ENCODE measurements around the gene SMCO4.
"Not testable (repeated sequence)": the region's sequence is repeated elsewhere in the genome, so short reads cannot be mapped to it uniquely, and the experiment has no call there.

The SMCO4 gene, protein sequence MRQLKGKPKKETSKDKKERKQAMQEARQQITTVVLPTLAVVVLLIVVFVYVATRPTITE

DNA sequence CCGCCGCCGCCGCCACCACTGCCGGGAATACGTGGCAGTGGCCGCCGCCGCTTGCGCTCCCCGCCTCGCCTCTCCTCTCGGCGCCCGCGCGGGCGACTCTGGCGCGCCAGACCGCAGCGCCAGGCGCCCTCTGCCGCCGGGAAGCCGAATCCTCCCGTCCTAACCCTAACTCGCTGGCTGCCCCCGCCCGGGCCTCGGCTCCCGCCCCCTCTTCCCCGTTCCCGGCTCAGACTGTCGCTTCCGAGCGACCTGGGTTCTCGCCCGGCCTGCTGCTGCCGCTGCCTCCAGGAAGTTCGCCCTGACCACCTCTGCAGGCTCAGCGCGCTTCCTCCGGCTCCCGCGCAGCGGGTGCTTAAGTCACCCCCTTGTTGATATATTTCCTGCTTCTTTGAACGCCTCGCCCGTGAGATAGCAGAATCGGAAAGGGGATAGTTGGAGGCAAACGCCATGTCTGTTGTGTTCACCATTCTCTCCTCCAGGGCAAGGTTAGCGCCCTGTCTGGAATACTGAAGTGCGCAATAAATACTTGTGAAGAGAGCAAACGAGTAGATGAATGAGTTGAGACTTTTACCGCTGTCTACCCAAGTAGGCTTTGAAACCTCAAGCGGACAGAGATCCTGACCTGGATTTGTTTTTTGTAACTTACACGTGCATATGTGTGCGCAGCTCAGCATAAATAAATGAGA, at the start of gene SMCO4:
Gene SMCO4 (minus strand): TSS at position 100 of the 686 bp plus-strand sequence. CDS start 64,202 bp downstream, outside the sequence.
- DNase-seq (ENCODE audit: low spot score): peak; percentile 92

DNA sequence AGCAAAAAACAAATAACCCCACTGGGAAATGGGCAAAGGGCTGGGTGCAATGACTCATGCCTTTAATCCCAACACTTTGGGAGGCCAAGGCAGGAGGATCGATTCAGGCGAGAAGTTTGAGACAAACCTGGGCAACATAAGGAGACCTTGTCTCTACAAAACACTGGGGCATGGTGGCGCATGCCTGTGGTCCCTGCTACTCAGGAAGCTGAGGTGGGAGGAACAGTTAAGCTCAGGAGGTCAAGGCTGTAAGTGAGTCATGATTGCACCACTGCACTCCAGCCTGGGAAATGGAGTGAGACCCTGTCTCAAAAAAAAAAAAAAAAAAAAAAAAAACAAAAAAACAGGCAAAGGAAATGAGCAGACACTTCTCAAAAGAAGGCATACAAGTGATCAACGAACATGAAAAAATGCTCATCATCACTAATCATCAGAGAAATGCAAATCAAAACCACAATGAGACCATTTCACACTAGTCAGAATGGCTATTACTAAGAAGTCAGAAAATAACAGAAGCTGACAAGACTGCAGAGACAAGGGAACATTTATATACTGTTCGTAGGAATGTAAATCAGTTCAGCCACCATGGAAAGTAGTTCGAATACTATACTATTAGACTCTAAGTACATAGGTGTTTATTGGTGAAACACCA, 48.2 kb upstream of the SMCO4 start:
- DNase-seq (ENCODE audit: low spot score): no peak

DNA sequence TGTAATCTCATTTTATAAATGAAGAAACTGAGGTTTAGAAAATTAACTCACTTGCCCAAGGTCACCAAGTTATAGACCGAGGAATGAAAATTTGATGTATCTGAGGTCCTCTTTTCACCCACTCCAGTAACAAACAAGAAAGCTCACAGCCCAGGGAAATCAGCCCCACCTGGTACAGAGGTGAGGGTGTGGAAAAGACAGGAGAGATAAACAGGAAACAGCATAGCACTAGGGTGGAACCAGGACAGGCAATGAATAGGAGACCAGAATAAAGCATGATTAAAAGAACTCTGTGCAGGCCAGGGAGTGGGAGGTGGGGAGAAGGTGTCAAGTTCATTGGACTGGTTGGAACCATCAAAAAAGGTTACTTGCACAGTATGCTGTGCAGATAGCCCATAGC, 46.2 kb upstream of the SMCO4 start:
- DNase-seq (ENCODE audit: low spot score): no peak

DNA sequence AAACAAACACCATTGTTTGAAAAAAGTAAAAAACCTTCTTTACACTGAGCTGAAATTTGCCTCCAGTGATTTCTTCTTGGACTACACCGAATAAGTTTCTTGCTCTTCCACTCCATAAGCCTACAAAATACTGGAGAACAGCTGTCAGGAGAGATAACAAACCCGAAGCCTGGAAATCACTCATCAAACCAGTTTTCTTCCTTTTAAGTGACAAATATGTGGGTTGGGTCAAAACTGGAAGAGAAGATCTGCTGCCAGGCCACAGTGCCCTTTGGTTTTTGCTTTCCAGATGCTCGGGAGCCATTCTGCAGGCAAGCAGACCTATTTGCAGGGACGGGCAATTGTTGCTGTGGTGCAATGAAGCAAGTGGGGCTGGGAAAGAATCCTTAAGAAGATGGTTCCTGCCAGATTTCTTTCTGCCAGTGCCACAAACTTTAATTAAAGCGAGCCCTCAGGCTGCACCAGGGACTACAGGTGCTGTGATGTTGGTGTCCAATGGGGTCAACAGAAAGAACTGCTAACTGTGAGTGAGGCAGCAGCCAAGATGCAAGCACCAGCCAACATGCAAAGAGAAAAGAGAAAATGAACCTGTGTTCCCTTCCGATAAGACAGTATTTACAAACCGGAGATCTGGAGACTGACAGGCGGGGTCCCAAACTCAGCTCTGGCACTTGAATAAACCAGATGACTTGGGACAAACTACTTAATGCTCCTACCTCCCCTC, 44.8 kb upstream of the SMCO4 start:
- no peak for DNase-seq (ENCODE audit: low spot score)

DNA sequence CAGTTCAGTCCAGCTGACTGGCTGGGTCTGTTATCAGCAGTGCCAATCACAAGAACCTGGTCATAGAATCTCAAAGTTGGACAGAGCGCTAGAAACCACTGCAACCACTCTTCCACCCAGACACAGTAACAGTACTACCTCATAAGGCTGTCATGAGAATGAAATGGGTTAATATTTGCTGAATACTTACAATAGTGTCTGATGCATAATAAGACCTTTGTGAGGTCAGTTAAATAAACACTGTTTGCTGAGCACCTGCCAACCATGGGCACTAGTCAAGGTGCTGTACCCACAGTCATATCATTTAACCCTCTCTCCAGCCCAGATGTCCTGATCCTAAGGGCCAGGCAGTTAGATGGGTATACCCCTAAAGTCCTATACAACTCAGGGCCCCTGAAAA, 44.2 kb upstream of the SMCO4 start:
- not testable (repeated sequence) for DNase-seq (ENCODE audit: low spot score)

DNA sequence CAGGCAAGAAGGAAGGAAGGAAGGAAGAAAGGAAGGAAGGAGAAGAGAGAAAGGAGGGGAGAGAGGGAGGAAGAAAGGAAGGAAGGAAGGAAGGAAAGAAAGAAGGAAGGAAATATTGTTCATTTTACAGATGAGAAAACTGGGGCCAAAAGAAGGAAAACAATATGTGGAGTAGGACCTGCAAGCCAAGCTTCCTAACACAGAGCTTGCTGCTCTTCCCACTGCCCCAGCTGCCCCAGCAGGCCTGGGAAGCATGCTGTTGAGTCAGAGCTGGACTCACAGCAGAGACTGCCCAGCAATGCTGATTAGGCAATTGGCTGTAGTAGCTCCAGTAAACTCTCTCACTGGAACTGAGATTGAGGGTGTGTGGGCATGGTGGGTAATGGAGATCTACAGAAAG, 42.6 kb upstream of the SMCO4 start:
- peak; percentile 67 for DNase-seq (ENCODE audit: low spot score)

DNA sequence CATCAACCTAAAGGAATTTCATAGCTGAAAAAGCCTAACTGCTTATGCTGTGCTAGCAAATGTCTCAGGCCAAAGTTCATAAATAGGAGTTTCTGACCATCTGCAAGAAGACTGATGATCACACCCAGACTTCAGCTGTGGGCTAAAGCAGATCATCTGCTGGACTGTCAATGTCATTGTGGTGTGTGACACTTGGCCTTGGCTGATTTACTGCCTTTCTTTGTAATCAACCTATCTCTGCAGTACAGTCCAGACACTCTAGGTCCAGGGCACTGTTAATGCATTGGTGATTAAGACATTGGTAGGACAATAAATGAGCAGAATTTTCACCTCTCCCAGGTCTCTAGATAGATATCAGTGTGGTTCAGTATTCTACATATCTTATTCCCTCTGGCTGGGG, 40.3 kb upstream of the SMCO4 start:
- no peak for DNase-seq (ENCODE audit: low spot score)

DNA sequence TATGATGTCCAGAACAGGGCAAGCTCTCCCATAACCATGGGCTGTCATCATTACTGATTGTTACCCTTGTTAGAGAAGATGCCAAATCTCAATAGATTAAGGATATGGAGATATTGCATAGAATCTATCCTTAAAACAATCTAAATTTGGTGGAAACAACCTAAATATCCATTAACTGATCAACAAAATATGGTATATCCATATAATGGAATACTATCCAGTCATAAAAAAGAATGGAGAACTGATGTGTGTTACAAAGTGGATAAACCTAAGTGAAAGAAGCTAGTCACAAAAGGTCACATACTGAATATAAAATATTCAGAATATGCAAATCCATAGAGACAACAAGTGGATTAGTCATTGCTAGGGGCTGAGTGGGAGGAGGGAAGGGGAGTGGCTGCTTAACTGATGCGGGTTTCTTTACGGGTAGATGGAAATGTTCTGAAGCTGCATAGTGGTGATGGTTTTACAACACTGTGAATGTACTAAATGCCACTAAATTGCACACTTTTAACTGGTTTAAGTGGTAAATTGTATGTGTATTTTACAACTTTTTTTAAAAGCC, 36.1 kb upstream of the SMCO4 start:
- DNase-seq (ENCODE audit: low spot score): no peak

DNA sequence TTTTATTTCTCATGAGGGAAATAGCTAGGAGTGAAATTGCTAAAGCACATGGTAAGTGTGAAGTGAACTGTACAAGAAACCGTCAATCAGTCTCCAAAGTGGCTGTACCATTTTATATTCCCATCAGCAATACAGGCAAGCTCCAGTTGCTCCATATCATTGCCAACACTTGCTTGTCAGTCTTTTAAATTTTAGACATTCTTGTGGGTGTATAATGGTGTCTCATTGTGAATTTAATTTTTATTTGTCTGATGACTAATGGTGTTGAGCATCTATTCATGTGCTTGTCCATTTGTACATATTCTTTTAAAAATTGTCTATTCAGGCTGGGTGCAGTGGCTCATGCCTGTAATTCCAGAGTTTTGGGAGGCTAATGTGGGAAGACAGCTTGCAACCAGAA, 34.1 kb upstream of the SMCO4 start:
- no peak for DNase-seq (ENCODE audit: low spot score)

DNA sequence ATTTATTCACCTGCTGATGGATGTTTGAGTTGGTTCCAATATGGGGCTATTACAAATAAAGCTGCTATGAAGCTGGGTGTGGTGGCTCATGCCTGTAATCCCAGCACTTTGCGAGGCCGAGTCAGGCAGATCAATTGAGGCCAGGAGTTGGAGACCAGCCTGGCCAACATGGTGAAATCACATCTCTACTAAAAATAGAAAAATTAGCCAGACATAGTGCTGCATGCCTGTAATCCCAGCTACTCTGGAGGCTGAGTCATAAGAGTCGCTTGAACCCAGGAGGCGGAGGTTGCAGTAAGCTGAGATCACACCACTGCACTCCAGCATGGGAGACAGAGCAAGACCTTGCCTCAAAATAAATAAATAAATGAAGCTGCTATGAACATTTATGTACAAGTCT, 33.7 kb upstream of the SMCO4 start:
- DNase-seq (ENCODE audit: low spot score): not testable (repeated sequence)

DNA sequence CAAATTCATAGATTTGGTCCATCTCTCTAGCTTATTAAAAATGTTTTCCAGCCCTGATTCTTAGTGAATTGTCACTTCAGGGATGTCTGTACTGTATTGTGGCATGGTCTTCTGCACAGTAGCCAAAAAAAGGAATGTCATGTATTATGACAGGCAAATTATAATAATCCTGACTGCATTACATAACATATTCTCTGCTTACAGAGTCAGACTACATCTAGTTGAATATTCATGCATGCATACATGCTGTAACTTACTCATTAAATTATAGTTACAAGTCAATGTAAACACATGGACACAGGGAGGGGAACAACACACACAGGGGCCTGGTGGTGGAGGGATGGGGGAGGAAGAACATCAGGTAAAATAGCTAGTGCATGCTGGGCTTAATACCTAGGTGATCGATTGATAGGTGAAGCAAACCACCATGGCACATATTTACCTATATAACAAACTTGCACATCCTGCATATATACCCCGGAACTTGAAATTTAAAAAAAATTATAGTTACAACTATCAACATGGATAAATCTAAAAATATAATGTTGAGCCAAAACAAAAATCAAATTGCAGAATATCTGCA, 31.5 kb upstream of the SMCO4 start:
- DNase-seq (ENCODE audit: low spot score): no peak

DNA sequence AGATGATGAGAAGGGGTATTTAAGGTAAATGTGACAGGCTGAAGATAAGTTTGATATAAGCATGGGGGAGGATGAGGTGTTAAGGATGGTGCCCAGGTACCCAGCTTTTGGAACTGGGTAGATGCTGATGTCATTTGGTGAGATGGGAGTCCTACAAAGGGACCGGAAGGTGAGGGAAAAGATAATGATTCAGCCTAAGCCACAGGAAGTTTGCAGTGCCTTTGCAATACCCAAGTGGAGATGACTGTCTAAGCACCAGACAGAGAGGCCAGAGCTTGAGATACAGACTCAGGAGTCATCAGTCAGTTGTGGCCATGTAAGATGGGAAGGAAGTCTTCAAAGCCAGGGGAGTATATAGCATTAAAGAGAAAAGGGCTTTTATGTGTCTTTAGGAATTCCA, 30.0 kb upstream of the SMCO4 start:
- DNase-seq (ENCODE audit: low spot score): no peak

DNA sequence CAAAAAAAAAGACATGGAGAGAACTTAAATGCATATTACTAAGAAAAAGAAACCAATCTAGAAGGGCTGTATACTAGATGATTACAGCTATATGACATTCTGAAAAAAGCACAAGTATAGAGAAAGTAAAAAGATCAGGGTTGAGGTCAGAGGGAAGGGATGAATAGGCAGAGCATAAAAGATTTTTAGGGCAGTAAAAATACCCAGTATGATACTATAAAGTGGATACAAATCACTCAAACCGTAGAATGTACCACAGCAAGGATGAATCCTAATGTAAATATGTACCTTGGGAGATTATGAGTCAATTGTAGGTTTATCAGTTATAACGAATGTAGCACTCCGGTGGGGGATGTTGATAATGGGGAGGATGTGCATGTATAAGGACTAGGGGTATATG, 29.4 kb upstream of the SMCO4 start:
- DNase-seq (ENCODE audit: low spot score): no peak

DNA sequence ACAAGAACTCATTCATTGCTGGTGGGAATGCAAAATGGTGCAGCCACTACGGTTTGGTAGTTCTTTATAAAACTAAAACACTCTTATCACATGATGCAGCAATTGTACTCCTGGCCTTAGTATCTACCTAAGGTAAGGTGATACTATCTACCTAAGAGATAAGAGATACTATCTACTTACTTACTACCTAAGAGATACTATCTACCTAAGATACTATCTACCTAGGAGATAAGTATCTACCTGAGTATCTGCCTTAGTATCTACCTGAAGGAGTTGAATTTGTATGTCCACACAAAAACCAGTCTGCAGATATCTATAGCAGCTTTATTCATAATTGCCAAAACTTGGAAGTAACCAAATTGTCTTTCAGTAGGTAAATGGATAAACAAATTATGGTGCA, 29.0 kb upstream of the SMCO4 start:
- DNase-seq (ENCODE audit: low spot score): no peak

DNA sequence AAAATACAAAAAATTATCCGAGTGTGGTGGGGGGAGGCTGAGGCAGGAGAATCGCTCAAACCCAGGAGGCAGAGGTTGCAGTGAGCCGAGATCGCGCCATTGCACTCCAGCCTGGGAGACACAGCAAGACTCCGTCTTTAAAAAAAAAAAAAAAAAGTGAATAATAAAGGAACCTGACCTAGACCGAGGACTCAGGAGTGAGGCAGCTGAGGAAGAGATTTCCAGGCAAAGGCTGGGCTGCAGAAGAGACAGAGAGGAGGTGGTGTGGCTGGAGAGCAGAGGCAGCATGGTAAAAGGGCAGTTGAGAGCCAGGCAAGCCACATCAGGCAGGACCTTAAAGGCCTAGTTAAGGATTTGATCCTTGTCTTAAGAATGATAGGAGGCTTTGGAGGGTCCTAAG, 28.4 kb upstream of the SMCO4 start:
- DNase-seq (ENCODE audit: low spot score): no peak

DNA sequence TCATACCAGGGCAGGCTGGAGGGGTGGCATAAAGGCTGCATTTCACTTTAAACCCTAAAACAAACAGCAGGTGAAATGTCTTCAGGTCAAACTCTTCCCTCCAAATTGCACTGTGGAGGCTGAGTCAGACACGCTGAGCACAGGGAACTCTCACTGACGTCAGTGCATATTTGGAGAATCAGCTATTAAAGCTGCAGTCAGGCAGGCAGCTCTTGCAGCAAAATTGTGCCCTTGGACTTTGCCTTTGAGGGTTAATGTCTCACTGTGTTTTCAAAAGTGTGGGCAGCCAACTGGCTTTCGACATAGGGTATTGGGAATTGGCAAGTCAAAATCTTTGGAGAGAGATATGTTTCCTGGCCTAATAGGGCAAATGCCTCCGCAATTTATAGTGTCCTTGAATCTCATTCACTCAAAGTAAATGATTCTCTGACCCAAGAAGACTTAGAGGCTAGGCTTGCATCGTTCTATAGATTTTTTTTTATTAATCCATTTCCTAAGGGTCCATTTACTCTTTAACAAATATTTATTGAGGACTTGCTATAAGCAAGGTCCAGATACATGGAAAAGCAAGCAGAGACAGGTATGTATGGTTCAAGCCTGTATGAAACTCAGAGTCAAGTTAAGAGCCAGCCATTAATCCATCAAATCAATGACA, 27.7 kb upstream of the SMCO4 start:
- DNase-seq (ENCODE audit: low spot score): peak; percentile 53

DNA sequence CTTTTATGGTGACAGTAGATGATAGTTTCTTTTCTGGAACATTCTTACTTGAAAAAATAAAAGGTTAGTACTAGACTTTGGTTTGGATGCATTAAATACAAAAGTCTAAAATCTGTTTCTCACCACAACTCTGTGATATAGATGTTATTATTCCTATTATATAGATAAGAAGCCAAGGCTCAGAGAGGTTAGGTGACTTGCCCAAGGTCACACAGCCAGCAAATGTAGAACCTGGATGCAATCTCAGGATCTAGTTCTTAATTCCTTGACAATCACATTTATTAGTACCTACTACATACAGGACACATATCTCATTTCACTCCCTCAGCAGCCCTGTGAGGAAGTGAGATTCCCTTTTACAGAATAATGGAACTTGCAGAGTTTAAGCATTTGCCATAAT, 26.3 kb upstream of the SMCO4 start:
- DNase-seq (ENCODE audit: low spot score): no peak

DNA sequence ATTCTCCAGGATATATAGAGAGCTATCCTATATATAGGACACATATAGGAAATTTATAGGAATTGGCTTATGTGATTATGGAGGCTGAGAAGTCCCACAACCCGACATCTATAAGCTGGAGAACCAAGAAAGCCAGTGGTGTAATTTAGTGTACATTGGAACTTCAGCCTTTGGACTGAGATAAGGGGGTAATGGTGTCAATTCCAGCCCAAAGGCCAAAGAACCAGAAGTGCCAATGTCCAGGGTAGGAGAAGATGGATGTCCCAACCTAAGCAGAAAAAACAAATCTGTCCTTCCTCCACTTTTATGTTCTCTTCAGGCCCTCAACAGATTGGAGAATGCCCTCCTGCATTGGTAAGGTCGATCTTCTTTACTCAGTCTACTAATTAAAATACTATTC, 25.5 kb upstream of the SMCO4 start:
- no peak for DNase-seq (ENCODE audit: low spot score)

DNA sequence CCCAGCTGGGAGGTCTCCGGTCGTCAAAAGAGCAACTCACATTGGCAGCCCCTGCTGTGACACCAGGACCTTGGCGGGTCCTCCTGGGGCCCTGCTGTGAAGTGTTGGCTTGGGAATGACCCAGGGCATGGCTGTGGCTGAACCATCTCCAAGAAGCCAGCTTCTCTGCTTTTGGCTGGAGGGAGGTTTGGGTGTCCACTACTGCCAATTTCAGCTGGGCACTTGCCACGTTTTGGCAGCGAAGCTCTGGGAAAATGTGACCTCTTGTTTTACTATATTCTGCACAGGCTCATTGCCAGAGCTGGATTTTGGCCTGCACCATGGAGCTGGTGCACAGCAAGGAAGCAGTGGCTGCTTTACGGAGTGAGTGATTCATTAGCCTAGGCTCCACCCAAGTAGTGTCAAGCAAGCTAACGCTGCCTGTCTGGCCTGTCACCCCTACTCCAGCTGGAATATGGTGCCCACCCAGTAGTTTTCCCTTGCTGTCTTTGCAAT, 24.3 kb upstream of the SMCO4 start:
- DNase-seq (ENCODE audit: low spot score): no peak

DNA sequence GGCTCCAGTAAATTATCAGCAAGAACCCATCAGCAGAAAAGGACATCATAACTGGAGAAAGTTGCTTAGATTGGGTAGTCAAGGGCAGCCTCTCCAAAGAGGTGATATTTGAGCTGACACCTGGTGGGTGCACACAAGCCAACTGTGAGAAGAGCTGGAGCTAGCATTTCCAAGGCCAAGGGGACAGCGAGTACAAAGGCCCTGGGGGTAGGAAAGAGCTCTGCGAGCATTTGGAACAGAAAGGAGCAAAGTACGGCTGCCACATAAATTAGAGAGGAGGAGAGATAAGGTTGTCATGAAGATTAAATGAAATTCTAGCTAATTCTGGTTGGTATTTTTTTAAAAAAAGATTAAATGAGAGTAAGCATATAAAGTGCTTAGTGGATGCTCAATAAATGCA, 21.7 kb upstream of the SMCO4 start:
- no peak for DNase-seq (ENCODE audit: low spot score)

DNA sequence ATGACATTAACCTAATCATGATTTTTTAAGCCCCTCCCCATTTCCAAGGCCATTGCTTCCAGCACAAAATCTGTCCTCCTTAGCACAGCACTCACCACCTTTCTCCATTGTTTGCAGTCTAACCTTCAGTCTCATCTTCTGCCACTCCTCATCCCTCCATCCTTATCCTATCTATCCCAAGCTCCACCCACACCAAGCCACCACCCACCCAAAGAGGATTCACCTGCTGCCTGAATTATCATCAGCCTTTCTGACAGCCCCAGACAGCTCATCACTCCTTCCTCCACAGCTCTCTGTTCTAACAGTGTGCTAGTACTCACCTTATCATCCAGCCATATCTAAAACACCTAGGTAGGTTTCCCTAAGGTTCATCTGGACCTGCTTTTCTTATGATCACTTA, 20.7 kb upstream of the SMCO4 start:
- no peak for DNase-seq (ENCODE audit: low spot score)

Data from AG08396 (cell line).